Small intestine (tissue), 7 donors: ENCODE data around the gene RAB25. TPM values are rescaled to one million over a fixed set of nuclear protein-coding genes. Genes with fewer than 3 reads are reported as not detected.
A peak's percentile ranks its signal among the peaks of the same experiment; 100 is the strongest.

Experiments
- DNase-seq, 2 donors: peaks; one replicate each; pipeline versions ENCODE4 v3.0.0 to v3.0.0-alpha.2; 2013
- FAIRE-seq: peaks from 2 replicates; lab custom pipeline; 2012; peaks lifted over from hg19 to GRCh38; lab: Jason Lieb, UNC
- H3K27ac ChIP-seq, 3 donors: one replicate each; pipeline ENCODE4 v1.5.1; 2013; ENCODE audit warnings: low read length in 2 of 3, mild to moderate bottlenecking in 2 of 3, control low read depth in 1 of 3, inconsistent platforms in 1 of 3, low read depth in 1 of 3, moderate library complexity in 1 of 3
- H3K27me3 ChIP-seq, 3 donors: one replicate each; pipeline ENCODE4 v1.6.1; 2013; ENCODE audit warnings: low read length in 3 of 3, inconsistent platforms in 1 of 3; ENCODE audit not compliant: control insufficient read depth in 3 of 3, insufficient read depth in 3 of 3
- H3K36me3 ChIP-seq, 3 donors: one replicate each; pipeline ENCODE4 v1.6.1; 2013; ENCODE audit warnings: low read length in 3 of 3, inconsistent platforms in 1 of 3, low read depth in 1 of 3, mild to moderate bottlenecking in 1 of 3, moderate library complexity in 1 of 3; ENCODE audit not compliant: control insufficient read depth in 3 of 3, insufficient read depth in 2 of 3
- H3K4me1 ChIP-seq, 3 donors: one replicate each; pipeline ENCODE4 v1.6.1; 2013; ENCODE audit warnings: low read length in 2 of 3, inconsistent platforms in 1 of 3, low read depth in 1 of 3, mild to moderate bottlenecking in 1 of 3, moderate library complexity in 1 of 3; ENCODE audit not compliant: control insufficient read depth in 3 of 3, insufficient read depth in 2 of 3
- H3K4me3 ChIP-seq, 3 donors: one replicate each; pipeline ENCODE4 v1.5.1; 2013; ENCODE audit warnings: low read length in 3 of 3, control low read depth in 1 of 3, inconsistent platforms in 1 of 3, low read depth in 1 of 3, mild to moderate bottlenecking in 1 of 3, moderate library complexity in 1 of 3
- H3K9me3 ChIP-seq, 2 donors: one replicate each; pipeline ENCODE4 v1.6.1; 2013; ENCODE audit warnings: low read depth in 1 of 2, low read length in 1 of 2; ENCODE audit not compliant: control insufficient read depth in 2 of 2, insufficient read depth in 1 of 2
- WGBS, 3 donors: extraction: QIAGEN DNeasy Blood & Tissue Kit; methylation state at CpG; one replicate each; pipeline ENCODE4 v1.1.7; 2013; 5-methylcytosine and 5-hydroxymethylcytosine counted together
- polyA plus RNA-seq, 4 donors: library from polyadenylated mRNA; stranded (reverse) in 3 of 4; unstranded in 1 of 4; fragments of 200-250 nt in 3 of 4; fragments of 120-200 nt in 1 of 4; gene quantifications; one replicate each; pipeline versions ENCODE4 v1.2.1 to v1.2.3, GENCODE V29; 2013
- donor health status: healthy with polysubstance abuse.
- donor health status: control.
- donor health status: control.
- donor health status: Bipolar disorder and iron deficiency.
- donor health status: healthy.

RAB25 gene
- polyA plus RNA-seq, 4 donors = 140 to 216 (median 169) TPM

GRCh38 chr1:156096640-156097391 is 35.9 kb downstream of the RAB25 start:
- FAIRE-seq (no peak), DNase-seq (peak; percentile 84 to 90)
- H3K9me3 ChIP-seq = no peaks in the 10 kb centered on the region
- H3K4me1 ChIP-seq = peaks cover 0 to 24% (median 3%) of the 10 kb centered on the region in 3 donors
- no peak overlapping the region for H3K4me3 ChIP-seq
- no peaks in the 10 kb centered on the region for H3K27me3 ChIP-seq
- peak overlapping the region in 2 of 3 donors; percentile 51 to 79 for H3K27ac ChIP-seq
- peaks cover 0 to 24% (median 0%) of the 10 kb centered on the region in 3 donors for H3K36me3 ChIP-seq
- WGBS, 3 donors = 21 to 33% (median 22%) methylated on average over 14 of the region's 14 CpGs

GRCh38 chr1:156097499-156098178 is 36.7 kb downstream of the RAB25 start:
- FAIRE-seq = no peak
- peaks cover 0 to 33% (median 10%) of the 10 kb centered on the region in 3 donors for H3K4me1 ChIP-seq
- peak overlapping the region in 1 of 3 donors; percentile 79 for H3K27ac ChIP-seq
- peaks cover 0 to 24% (median 0%) of the 10 kb centered on the region in 3 donors for H3K36me3 ChIP-seq
- H3K27me3 ChIP-seq = no peaks in the 10 kb centered on the region
- H3K9me3 ChIP-seq = no peaks in the 10 kb centered on the region
- WGBS, 3 donors = 84 to 91% (median 88%) methylated on average over 9 of the region's 9 CpGs
- DNase-seq = no peak
- no peak overlapping the region for H3K4me3 ChIP-seq

DNA sequence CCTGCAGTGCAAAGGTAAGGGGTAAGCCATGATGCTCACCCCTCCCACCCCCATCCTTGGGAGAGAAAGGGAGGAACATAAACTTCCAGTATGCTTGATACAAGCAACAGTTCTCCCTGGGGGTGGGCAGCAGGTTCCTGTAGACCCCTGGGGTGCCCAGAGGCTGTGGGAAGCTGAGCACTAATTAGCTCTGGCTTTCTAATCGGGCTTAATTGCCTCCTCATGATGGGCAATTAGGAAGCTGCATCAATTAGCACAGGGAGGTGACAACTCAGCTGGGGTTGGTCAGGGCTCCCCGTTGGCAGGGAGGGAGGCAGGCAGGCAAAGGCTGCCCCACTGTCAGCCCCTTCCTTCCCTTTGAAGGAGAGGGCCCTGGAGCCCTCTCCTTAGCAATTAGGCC is 37.8 kb downstream of the RAB25 start:
- Histone ChIP-seq H3K9me3 (no peaks in the 10 kb centered on the region), H3K36me3 (peaks cover 0 to 24% (median 0%) of the 10 kb centered on the region in 3 donors), H3K4me3 (no peak overlapping the region), H3K27ac (no peak overlapping the region), H3K27me3 (no peaks in the 10 kb centered on the region), H3K4me1 (peaks cover 8 to 44% (median 22%) of the 10 kb centered on the region in 3 donors)
- WGBS, 3 donors = 72 to 86% (median 79%) methylated on average over 2 of the region's 2 CpGs
- DNase-seq = no peak
- FAIRE-seq = no peak

GRCh38 chr1:156099282-156099681 is 38.3 kb downstream of the RAB25 start:
- FAIRE-seq = no peak
- Histone ChIP-seq H3K27ac (no peak overlapping the region), H3K36me3 (peaks cover 0 to 20% (median 0%) of the 10 kb centered on the region in 3 donors), H3K9me3 (no peaks in the 10 kb centered on the region), H3K27me3 (no peaks in the 10 kb centered on the region), H3K4me3 (no peak overlapping the region), H3K4me1 (peaks cover 9 to 49% (median 23%) of the 10 kb centered on the region in 3 donors)
- no peak for DNase-seq
- 68 to 79% (median 72%) methylated on average over 3 of the region's 3 CpGs for WGBS, 3 donors

- H3K36me3 ChIP-seq = peaks cover 0 to 18% (median 0%) of the 10 kb centered on the region in 3 donors
- peak; percentile 15 to 40 for DNase-seq
- H3K27ac ChIP-seq = peak overlapping the region in 1 of 3 donors; percentile 0
- FAIRE-seq = no peak
- H3K4me1 ChIP-seq = peaks cover 15 to 60% (median 31%) of the 10 kb centered on the region in 3 donors
- no peak overlapping the region for H3K4me3 ChIP-seq
- no peaks in the 10 kb centered on the region for H3K27me3 ChIP-seq
- WGBS, 3 donors = 32 to 59% (median 42%) methylated on average over 4 of the region's 4 CpGs
- no peaks in the 10 kb centered on the region for H3K9me3 ChIP-seq
Observed at GRCh38 chr1:156100205-156100995, 39.4 kb downstream of the RAB25 start.

- Histone ChIP-seq H3K9me3 (no peaks in the 10 kb centered on the region), H3K4me3 (no peak overlapping the region), H3K27me3 (no peaks in the 10 kb centered on the region), H3K36me3 (peaks cover 0 to 11% (median 0%) of the 10 kb centered on the region in 3 donors), H3K4me1 (peaks cover 16 to 62% (median 34%) of the 10 kb centered on the region in 3 donors), H3K27ac (peak overlapping the region in 1 of 3 donors; percentile 86)
- FAIRE-seq (no peak), DNase-seq (peak in 1 of 2 donors; percentile 28)
- 33 to 57% (median 55%) methylated on average over 6 of the region's 6 CpGs for WGBS, 3 donors
Observed at GRCh38 chr1:156101880-156102279, 40.9 kb downstream of the RAB25 start.

GRCh38 chr1:156102633-156103511 is 41.9 kb downstream of the RAB25 start:
- Histone ChIP-seq H3K27ac (peak overlapping the region; percentile 30 to 93 (median 86)), H3K36me3 (peaks cover 0 to 2% (median 0%) of the 10 kb centered on the region in 3 donors), H3K27me3 (no peaks in the 10 kb centered on the region), H3K9me3 (no peaks in the 10 kb centered on the region), H3K4me1 (peaks cover 16 to 64% (median 31%) of the 10 kb centered on the region in 3 donors), H3K4me3 (no peak overlapping the region)
- peak; percentile 58 to 83 for DNase-seq
- 52 to 68% (median 55%) methylated on average over 16 of the region's 16 CpGs for WGBS, 3 donors
- FAIRE-seq = no peak
